Ramos (cell line): ENCODE measurements around the gene SCRN3.

ENCODE experiments used
- in situ Hi-C: fragments of 300-500 bp; cut with MboI; formaldehyde crosslinking; loops from one replicate; pipeline ENCODE4 v1.14.3; 2022; ENCODE audit warnings: low sequenced_read_pairs; ENCODE audit not compliant: unreplicated experiment

Gene SCRN3

DNA sequence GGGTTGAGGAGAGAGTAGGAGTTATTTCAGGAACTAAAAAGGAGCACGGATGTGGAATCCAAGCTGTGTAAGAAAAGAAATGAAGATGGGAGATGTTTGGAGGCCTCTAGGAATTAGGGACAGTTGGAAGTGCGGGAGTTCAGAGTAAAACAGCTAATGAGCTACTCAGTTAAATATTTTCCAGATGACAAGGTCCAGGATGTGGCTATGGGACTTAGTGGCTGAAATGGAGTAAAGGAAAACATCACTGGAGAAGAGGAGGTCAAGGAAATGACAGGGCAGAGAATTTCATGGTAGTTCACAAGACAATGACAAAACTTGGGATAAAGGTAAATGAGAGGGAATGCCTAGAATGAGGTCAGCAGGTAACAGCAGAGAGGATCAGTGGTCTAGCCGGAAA is 78.3 kb downstream of the SCRN3 start:
- in situ Hi-C loops: no loop called here

DNA sequence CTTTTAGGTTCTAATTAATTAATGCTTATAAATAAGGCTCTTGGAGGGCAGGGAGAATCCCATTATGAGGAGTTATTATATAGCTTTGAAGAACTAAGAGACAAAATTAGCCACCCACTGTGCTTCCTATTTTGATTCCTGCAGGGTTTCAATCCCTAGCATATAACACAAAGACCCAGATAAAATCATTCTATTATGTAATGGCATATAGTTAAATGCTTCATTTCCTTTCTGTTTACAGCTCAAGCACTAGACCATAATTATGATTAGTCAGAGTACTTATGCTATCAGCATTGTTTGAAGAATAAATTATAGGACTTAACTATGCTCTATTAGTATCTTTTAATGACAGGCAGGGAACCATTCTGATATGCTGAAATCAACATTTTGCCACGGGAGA is 82.2 kb downstream of the SCRN3 start:
- in situ Hi-C loops: no loop called here
